ENCODE results near the gene ACOT4. TPM values are rescaled to one million over a fixed set of nuclear protein-coding genes. Genes with fewer than 3 reads are reported as not detected.
A peak's percentile ranks its signal among the peaks of the same experiment; 100 is the strongest.

ACOT4 gene
- total and polyA plus RNA-seq, 12 donors, result 0.13 to 1.9 (median 0.88) TPM

GRCh38 chr14:73644531-73645247, 53.0 kb downstream of the ACOT4 start, which contains the start of gene DNAL1:
TSS of gene DNAL1 (plus strand) at chr14:73644986. CDS start at chr14:73645040, 54 bp downstream.
- no peaks in the 10 kb centered on the region for H3K36me3 ChIP-seq
- WGBS, 2 donors, result 0% methylated on average over 43 of the region's 43 CpGs
- H3K4me1 ChIP-seq, result peaks cover 4 to 18% (median 16%) of the 10 kb centered on the region in 9 donors
- no peaks in the 10 kb centered on the region for H3K9me3 ChIP-seq
- ATAC-seq (peak; percentile 99 to 100 (median 100)), DNase-seq (peak; percentile 94 to 96)
- H3K27me3 ChIP-seq, result no peaks in the 10 kb centered on the region
- peak within 1 kb of the TSS; percentile 75 to 95 (median 87) for H3K27ac ChIP-seq
- no peak for TF ChIP-seq CTCF (IDR thresholded peaks at IDR 0.05)
- intact Hi-C loops (cut with DNase I), result loop anchor here in 1 of 10 donors (10.0 kb wide), 1 partner anchor 180 kb away; no protein-coding TSS in a partner anchor
- H3K4me3 ChIP-seq, result peak within 1 kb of the TSS; percentile 63 to 94 (median 78)

- no peaks in the 10 kb centered on the region for H3K36me3 ChIP-seq
- H3K27me3 ChIP-seq, result no peaks in the 10 kb centered on the region
- H3K27ac ChIP-seq, result peak overlapping the region in 9 of 10 donors; percentile 81 to 95 (median 88)
- peak overlapping the region; percentile 63 to 94 (median 78) for H3K4me3 ChIP-seq
- peak in 1 of 2 donors; percentile 4 for DNase-seq
- no peaks in the 10 kb centered on the region for H3K9me3 ChIP-seq
- intact Hi-C loops (cut with DNase I), result loop anchor here in 1 of 10 donors (10.0 kb wide), 1 partner anchor 180 kb away; no protein-coding TSS in a partner anchor
- peaks cover 4 to 18% (median 16%) of the 10 kb centered on the region in 9 donors for H3K4me1 ChIP-seq
- TF ChIP-seq CTCF (IDR thresholded peaks at IDR 0.05), result no peak
- 7 to 8% methylated on average over 7 of the region's 7 CpGs for WGBS, 2 donors
- ATAC-seq, result no peak
These were observed 53.6 kb downstream of the ACOT4 start for GRCh38 chr14:73645248-73645610.

Other genes with a start within 250 kb of the ACOT4 start
- 10 to 100 TPM; 27.0 to 42.6 (median 33.3) TPM for gene NUMB, start 133.3 kb upstream of the ACOT4 start, total RNA-seq
- gene NUMB, start 133.3 kb upstream of the ACOT4 start, polyA plus RNA-seq, result 10 to 100 TPM; 18.9 to 32.0 TPM
- gene RIOX1, start 100.9 kb upstream of the ACOT4 start, total RNA-seq, result 1 to 10 TPM; 5.9 to 9.1 (median 7.6) TPM
- 1 to 10 TPM; 4.3 to 5.4 TPM for gene RIOX1, start 100.9 kb upstream of the ACOT4 start, polyA plus RNA-seq
- 10 to 100 TPM in 9 of 10 donors, 1 to 10 TPM in 1; 6.6 to 49.3 (median 30.0) TPM for gene ACOT1, start 54.7 kb upstream of the ACOT4 start, total RNA-seq
- gene ACOT1, start 54.7 kb upstream of the ACOT4 start, polyA plus RNA-seq, result 10 to 100 TPM in 1 of 2 donors, 1 to 10 TPM in 1; 7.2 to 11.8 TPM
- gene HEATR4, start 32.9 kb upstream of the ACOT4 start, total RNA-seq, result under 1 TPM in 8 of 10 donors, not detected in 2; 0.07 to 0.33 (median 0.18) TPM
- under 1 TPM; 0.01 to 0.15 TPM for gene HEATR4, start 32.9 kb upstream of the ACOT4 start, polyA plus RNA-seq
- 100 to 1,000 TPM; 110 to 267 (median 158) TPM for gene ACOT2, start 22.7 kb upstream of the ACOT4 start, total RNA-seq
- 10 to 100 TPM; 54.9 to 77.8 TPM for gene ACOT2, start 22.7 kb upstream of the ACOT4 start, polyA plus RNA-seq
- not detected for gene ACOT6, start 20.6 kb downstream of the ACOT4 start, total RNA-seq
- not detected for gene ACOT6, start 20.6 kb downstream of the ACOT4 start, polyA plus RNA-seq
- 10 to 100 TPM; 11.6 to 21.2 (median 14.0) TPM for gene DNAL1, start 53.1 kb downstream of the ACOT4 start, total RNA-seq
- 1 to 10 TPM; 5.9 to 9.1 TPM for gene DNAL1, start 53.1 kb downstream of the ACOT4 start, polyA plus RNA-seq
- gene PNMA1, start 122.5 kb downstream of the ACOT4 start, total RNA-seq, result 10 to 100 TPM; 13.9 to 30.8 (median 23.6) TPM
- gene PNMA1, start 122.5 kb downstream of the ACOT4 start, polyA plus RNA-seq, result 10 to 100 TPM in 1 of 2 donors, 1 to 10 TPM in 1; 6.6 to 15.7 TPM

All from heart right ventricle (tissue), 16 donors.